GM12878 (cell line): Measurements from ENCODE around the gene ARAP1. TPM values are rescaled to one million over a fixed set of nuclear protein-coding genes. Genes with fewer than 3 reads are reported as not detected.

Experiments used
- ATF7 ChIP-seq: fragments of 450-650 bp; IDR thresholded peaks from 2 replicates; pipeline ENCODE4 v1.6.1; 2016; ENCODE audit warnings: low read depth, mild to moderate bottlenecking
- CREB1 ChIP-seq: IDR thresholded peaks from 2 replicates; pipeline ENCODE4 v1.6.1; 2012; ENCODE audit warnings: low read depth, mild to moderate bottlenecking, inconsistent platforms
- CUX1 ChIP-seq: IDR thresholded peaks from 2 replicates; pipeline ENCODE4 v1.6.1; 2012; ENCODE audit warnings: improper control_type of control experiment, low read depth, low read length; ENCODE audit not compliant: insufficient replicate concordance
- FOXM1 ChIP-seq: IDR thresholded peaks from 2 replicates; pipeline ENCODE4 v1.6.1; 2012; ENCODE audit warnings: low read depth, mild to moderate bottlenecking, inconsistent platforms, low read length, moderate library complexity
- GABPA ChIP-seq: IDR thresholded peaks from 2 replicates; pipeline ENCODE4 v1.6.1; 2014; ENCODE audit warnings: antibody characterized with exemption, low read depth, mild to moderate bottlenecking, inconsistent platforms
- HSF1 ChIP-seq: fragments of 150-350 bp; IDR thresholded peaks from 2 replicates; pipeline ENCODE4 v1.6.1; 2014; ENCODE audit warnings: mild to moderate bottlenecking, low read depth, low read length
- IKZF2 ChIP-seq, 2 experiments: fragments of 450-650 bp; IDR thresholded peaks; 2 replicates each; pipeline ENCODE4 v1.6.1; 2017; ENCODE audit warnings: mild to moderate bottlenecking in 2 of 2, moderate library complexity in 2 of 2
- NBN ChIP-seq: fragments of 450-650 bp; IDR thresholded peaks from 2 replicates; pipeline ENCODE4 v1.6.1; 2016
- NRF1 ChIP-seq: conservative IDR thresholded peaks from 2 replicates; pipeline ENCODE4 v1.6.1; 2011; ENCODE audit warnings: mild to moderate bottlenecking, low read depth, low read length, improper control_type of control experiment
- PML ChIP-seq: IDR thresholded peaks from 2 replicates; pipeline ENCODE4 v1.6.1; 2012; ENCODE audit warnings: low read length, inconsistent platforms
- POLR2AphosphoS5 ChIP-seq: IDR thresholded peaks from 2 replicates; pipeline ENCODE4 v1.6.1; 2011; ENCODE audit warnings: mild to moderate bottlenecking, low read length, inconsistent platforms
- RAD51 ChIP-seq: fragments of 450-650 bp; IDR thresholded peaks from 2 replicates; pipeline ENCODE4 v1.6.1; 2016; ENCODE audit warnings: moderate library complexity, mild to moderate bottlenecking, inconsistent platforms
- SMAD1 ChIP-seq: fragments of 450-650 bp; IDR thresholded peaks from 2 replicates; pipeline ENCODE4 v1.6.1; 2018; ENCODE audit warnings: mild to moderate bottlenecking, low read depth; ENCODE audit not compliant: partially characterized antibody
- TCF3 ChIP-seq: IDR thresholded peaks from 2 replicates; pipeline ENCODE4 v1.6.1; 2012; ENCODE audit warnings: low read depth, mild to moderate bottlenecking, low read length, borderline replicate concordance; ENCODE audit not compliant: insufficient read depth
- ZZZ3 ChIP-seq: IDR thresholded peaks from 2 replicates; pipeline ENCODE4 v1.6.1; 2011; ENCODE audit warnings: low read depth; ENCODE audit not compliant: control insufficient read depth, insufficient read length
- polyA plus RNA-seq, 11 experiments: library from polyadenylated mRNA; depleted of rRNA in 4 of 11; unstranded in 6 of 11; stranded (reverse) in 5 of 11; fragments of >200 nt; fragmentation: Nextera tagmentation in 4 of 11; fragmentation: Illumina TruSeq in 1 of 11; extraction: Ambion mirVana in 4 of 11; extraction: Trizol in 1 of 11; gene quantifications; 1 replicate in 1 of 11; 2 replicates in 10 of 11; pipeline versions ENCODE4 v1.2.1 to v1.2.3, GENCODE V29; 2011 to 2016; ENCODE audit warnings: inconsistent platforms in 2 of 11, missing spikeins in 2 of 11, low read depth in 1 of 11
- total RNA-seq, 4 experiments: library from RNA; depleted of rRNA in 3 of 4; stranded (reverse); fragments of >200 nt in 3 of 4; fragmentation: Illumina TruSeq in 1 of 4; extraction: Trizol in 1 of 4; gene quantifications; 2 replicates each; pipeline versions ENCODE4 v1.2.1 to v1.2.3, GENCODE V29; 2013 to 2021

The ARAP1 gene
- total and polyA plus RNA-seq, 10 of the 15 experiments (the other 5 are each of a cell fraction or from before 2014, with no cell fraction given), result 0.55 to 102 (median 51.0) TPM

DNA sequence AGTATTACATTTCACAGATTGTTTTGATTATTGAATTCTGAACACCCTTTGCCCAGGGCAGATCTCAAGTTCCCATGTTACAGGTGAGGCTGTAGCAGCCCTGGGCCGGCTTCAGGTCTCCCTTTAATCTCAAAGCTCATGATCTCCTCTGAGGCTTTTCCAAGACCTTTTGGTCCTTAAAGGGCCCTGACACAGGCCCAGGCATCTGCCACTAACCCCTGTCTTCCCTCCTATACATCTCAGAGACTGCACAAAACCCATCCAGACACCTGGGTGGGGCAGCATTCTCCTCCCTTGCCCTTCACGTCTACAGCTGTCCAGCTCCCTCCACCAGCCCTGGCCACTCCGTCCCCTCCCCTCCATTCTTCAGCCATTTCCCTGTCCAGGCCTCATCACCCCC, 115.8 kb downstream of the ARAP1 start (continued):
- TF ChIP-seq CUX1, result no peak
- no peak for TF ChIP-seq FOXM1
- no peak for TF ChIP-seq POLR2AphosphoS5
- no peak for TF ChIP-seq IKZF2 (IDR thresholded peaks at IDR 0.05)
- no peak for TF ChIP-seq HSF1
- TF ChIP-seq RAD51, result no peak
- no peak for TF ChIP-seq PML
- no peak for TF ChIP-seq GABPA
- no peak for TF ChIP-seq ZZZ3
- TF ChIP-seq NBN, result no peak
- no peak for TF ChIP-seq SMAD1
- no peak for TF ChIP-seq CREB1
- no peak for TF ChIP-seq ATF7
- no peak for TF ChIP-seq TCF3
- TF ChIP-seq NRF1, result no peak
